IMR-90 (cell line): ENCODE measurements around the gene RAC2. TPM values are rescaled to one million over a fixed set of nuclear protein-coding genes. Genes with fewer than 3 reads are reported as not detected.

Experiments used
- ATAC-seq: fragments of 200-7000 bp; cut with Tn5 transposase; 2 replicates; pipeline ENCODE4 v1.9.1; 2020; ENCODE audit warnings: low read depth, mild to moderate bottlenecking, moderate library complexity
- BruUV-seq: library from RNA; stranded (reverse); fragments of 400-500 nt; replicated peaks from 2 replicates; lab custom pipeline; 2021; lab: Mats Ljungman, UMichigan
- CTCF ChIA-PET: fragments of 300-600 bp; formaldehyde crosslinking; extraction: SDS; loops from one replicate; lab custom pipeline; 2021; ENCODE audit warnings: antibody characterized with exemption; lab: Yijun Ruan, JAX
- POLR2A ChIA-PET: fragments of 300-600 bp; sonication (Branson Sonifier 250); formaldehyde crosslinking; loops from one replicate; lab custom pipeline; 2022; ENCODE audit warnings: antibody characterized with exemption; ENCODE audit not compliant: unreplicated experiment; lab: Charles Lee
- DNase-seq: peaks from one replicate; pipeline ENCODE4 v3.0.0; 2013
- H2AFZ ChIP-seq: replicated peaks from 2 replicates; pipeline ENCODE3; 2013; ENCODE audit warnings: low read length, mild to moderate bottlenecking; ENCODE audit not compliant: poor library complexity
- H2AK5ac ChIP-seq: 2 replicates; pipeline ENCODE4 v1.6.1; 2013; ENCODE audit warnings: low read depth, low read length, inconsistent platforms
- H2AK9ac ChIP-seq: replicated peaks from 2 replicates; pipeline ENCODE3; 2013; ENCODE audit warnings: mild to moderate bottlenecking, low read depth, low read length, moderate library complexity; ENCODE audit not compliant: poor library complexity
- H2BK120ac ChIP-seq: 2 replicates; pipeline ENCODE4 v1.6.1; 2013; ENCODE audit warnings: low read depth, low read length, inconsistent platforms
- H2BK15ac ChIP-seq: 3 replicates; pipeline ENCODE4 v1.6.1; 2013; ENCODE audit warnings: low read depth, low read length, inconsistent platforms
- H2BK20ac ChIP-seq: 2 replicates; pipeline ENCODE4 v1.6.1; 2013; ENCODE audit warnings: low read depth, mild to moderate bottlenecking, inconsistent platforms, low read length, moderate library complexity
- H2BK5ac ChIP-seq: 2 replicates; pipeline ENCODE4 v1.6.1; 2013; ENCODE audit warnings: mild to moderate bottlenecking, low read depth, low read length, inconsistent platforms; ENCODE audit not compliant: poor library complexity, severe bottlenecking
- H3K14ac ChIP-seq: replicated peaks from 2 replicates; pipeline ENCODE4 v1.6.1; 2013; ENCODE audit warnings: low read depth, low read length, inconsistent platforms
- H3K18ac ChIP-seq: 2 replicates; pipeline ENCODE4 v1.6.1; 2013; ENCODE audit warnings: low read depth, low read length, control low read depth
- H3K23ac ChIP-seq: 2 replicates; pipeline ENCODE4 v1.6.1; 2013; ENCODE audit warnings: low read depth, low read length, inconsistent platforms
- H3K27ac ChIP-seq: 2 replicates; pipeline ENCODE4 v1.5.1; 2013; ENCODE audit warnings: mild to moderate bottlenecking, control low read depth, low read length; ENCODE audit not compliant: insufficient read depth
- H3K27me3 ChIP-seq: 2 replicates; pipeline ENCODE4 v1.6.1; 2013; ENCODE audit warnings: low read length; ENCODE audit not compliant: control insufficient read depth, insufficient read depth
- H3K36me3 ChIP-seq: 2 replicates; pipeline ENCODE4 v1.6.1; 2013; ENCODE audit warnings: low read length, mixed read lengths; ENCODE audit not compliant: control insufficient read depth, insufficient read depth
- H3K4ac ChIP-seq: 2 replicates; pipeline ENCODE4 v1.6.1; 2013; ENCODE audit warnings: low read depth, low read length, inconsistent platforms
- H3K4me1 ChIP-seq: 2 replicates; pipeline ENCODE4 v1.6.1; 2013; ENCODE audit warnings: low read length, mixed read lengths; ENCODE audit not compliant: control insufficient read depth, insufficient read depth
- H3K4me2 ChIP-seq: 2 replicates; pipeline ENCODE4 v1.6.1; 2013; ENCODE audit warnings: low read depth, mild to moderate bottlenecking, control low read depth, low read length, moderate library complexity
- H3K4me3 ChIP-seq: 2 replicates; pipeline ENCODE4 v1.5.1; 2013; ENCODE audit warnings: low read depth, mild to moderate bottlenecking, control low read depth, low read length, moderate library complexity; ENCODE audit not compliant: insufficient read depth
- H3K56ac ChIP-seq: 2 replicates; pipeline ENCODE4 v1.6.1; 2013; ENCODE audit warnings: low read length, inconsistent platforms; ENCODE audit not compliant: insufficient read depth; ENCODE audit errors: extremely low read depth
- H3K79me1 ChIP-seq, 2 experiments: 2 replicates each; pipeline ENCODE4 v1.6.1; 2013; ENCODE audit warnings: low read length in 2 of 2, inconsistent platforms in 1 of 2, low read depth in 1 of 2
- H3K9ac ChIP-seq: 2 replicates; pipeline ENCODE4 v1.6.1; 2013; ENCODE audit warnings: low read depth, low read length, control low read depth
- H3K9me1 ChIP-seq: 2 replicates; pipeline ENCODE4 v1.6.1; 2013; ENCODE audit warnings: low read length, inconsistent platforms; ENCODE audit not compliant: insufficient read depth
- H3K9me3 ChIP-seq: 2 replicates; pipeline ENCODE4 v1.6.1; 2013; ENCODE audit warnings: low read length; ENCODE audit not compliant: control insufficient read depth, insufficient read depth
- H4K20me1 ChIP-seq: 2 replicates; pipeline ENCODE4 v1.6.1; 2013; ENCODE audit warnings: low read length, inconsistent platforms; ENCODE audit not compliant: insufficient read depth
- H4K5ac ChIP-seq: 2 replicates; pipeline ENCODE4 v1.6.1; 2013; ENCODE audit warnings: mild to moderate bottlenecking, low read depth, low read length, control low read depth
- H4K8ac ChIP-seq, 2 experiments: 2 replicates each; pipeline ENCODE4 v1.6.1; 2013; ENCODE audit warnings: low read depth in 2 of 2, low read length in 2 of 2, control low read depth in 1 of 2, inconsistent platforms in 1 of 2
- H4K91ac ChIP-seq: 2 replicates; pipeline ENCODE4 v1.6.1; 2013; ENCODE audit warnings: low read depth, low read length, inconsistent platforms; ENCODE audit not compliant: insufficient read depth
- MAFK ChIP-seq: IDR thresholded peaks from 2 replicates; pipeline ENCODE4 v1.6.1; 2012; ENCODE audit warnings: low read depth, low read length, improper control_type of control experiment
- MXI1 ChIP-seq: IDR thresholded peaks from 2 replicates; pipeline ENCODE4 v1.6.1; 2012; ENCODE audit warnings: low read depth, mild to moderate bottlenecking, low read length, moderate library complexity, borderline replicate concordance
- NFE2L2 ChIP-seq: fragments of 150-350 bp; IDR thresholded peaks from 2 replicates; pipeline ENCODE4 v1.6.1; 2016; ENCODE audit warnings: low read depth, mild to moderate bottlenecking, low read length
- RAD21 ChIP-seq: IDR thresholded peaks from 2 replicates; pipeline ENCODE4 v1.6.1; 2012; ENCODE audit warnings: low read length, improper control_type of control experiment
- WGBS, 2 experiments: methylation state at CpG; one replicate each; pipeline versions ENCODE4 v1.1.5 to v1.1.7; 2013; ENCODE audit warnings: missing lambda C conversion rate in 2 of 2; ENCODE audit not compliant: insufficient read length in 1 of 2; ENCODE audit errors: extremely low coverage in 2 of 2; 5-methylcytosine and 5-hydroxymethylcytosine counted together
- dilution Hi-C: fragments of 300-500 bp; cut with HindIII; formaldehyde crosslinking; loops from one replicate; pipeline ENCODE4 v1.14.3; 2018; ENCODE audit warnings: low sequenced_read_pairs; ENCODE audit not compliant: unreplicated experiment
- in situ Hi-C: fragments of 300-500 bp; cut with MboI; formaldehyde crosslinking; loops from 3 replicates; pipeline ENCODE4 v1.14.3; 2019; ENCODE audit warnings: low sequenced_read_pairs, inconsistent platforms, mixed read lengths
- intact Hi-C: fragments of 100-400 bp; cut with micrococcal nuclease; formaldehyde crosslinking; loops from 2 replicates; pipeline ENCODE4 v1.10.0; 2022
- polyA plus RNA-seq, 3 experiments: library from polyadenylated mRNA; depleted of rRNA; stranded (reverse); fragments of >200 nt; gene quantifications; 2 replicates each; pipeline ENCODE4 v1.2.3, GENCODE V29; 2012; ENCODE audit warnings: low replicate concordance in 1 of 3
- total RNA-seq: library from RNA; depleted of rRNA; stranded (reverse); fragments of >200 nt; gene quantifications from 2 replicates; pipeline ENCODE4 v1.2.3, GENCODE V29; 2012

The RAC2 gene
- total and polyA plus RNA-seq, 2 of the 4 experiments (the other 2 are of a cell fraction): 10.0 to 72.3 TPM

DNA sequence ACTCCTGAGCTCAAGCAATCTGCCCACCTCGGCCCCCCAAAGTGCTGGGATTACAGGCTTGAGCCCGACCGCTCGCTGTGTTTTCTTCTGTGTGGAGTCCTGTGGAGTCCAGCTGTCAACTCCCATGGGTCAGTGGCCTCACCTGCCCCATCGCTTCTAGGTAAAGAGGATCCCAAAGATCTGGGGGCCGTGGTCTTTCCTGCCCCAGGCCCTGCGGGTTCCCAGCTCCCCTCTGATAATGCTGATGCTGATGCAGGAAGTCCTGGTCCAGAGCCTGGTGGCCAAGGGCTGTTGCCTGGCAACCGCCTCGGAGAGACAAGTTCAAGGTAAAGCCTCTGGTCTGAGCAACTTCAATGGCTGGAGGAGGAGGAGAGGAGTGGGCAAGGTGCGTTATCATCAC lies 41.4 kb downstream of the RAC2 start:
- POLR2A ChIA-PET: no interaction called here
- Histone ChIP-seq H4K8ac (no peak overlapping the region), H3K23ac (no peak overlapping the region), H4K91ac (no peak overlapping the region), H3K4me2 (no peak overlapping the region), H4K5ac (no peak overlapping the region), H3K56ac (no peak overlapping the region), H3K79me1 (peaks cover 0 to 6% of the 10 kb centered on the region in 2 experiments; a peak in 1 of 4 replicates), H2AFZ (no peak overlapping the region), H3K9ac (no peak overlapping the region), H3K9me1 (peaks cover 7% of the 10 kb centered on the region), H3K4me3 (no peak overlapping the region), H2BK5ac (no peak overlapping the region), H4K20me1 (no peaks in the 10 kb centered on the region), H3K9me3 (no peaks in the 10 kb centered on the region), H3K14ac (no peak overlapping the region), H3K4me1 (peaks cover 9% of the 10 kb centered on the region), H2BK120ac (no peak overlapping the region), H3K36me3 (no peaks in the 10 kb centered on the region), H3K27ac (no peak overlapping the region), H3K27me3 (no peaks in the 10 kb centered on the region; the same call in 1 of the 2 replicates), H2AK5ac (no peak overlapping the region), H3K4ac (no peak overlapping the region), H2BK20ac (no peak overlapping the region), H3K18ac (no peak overlapping the region), H2BK15ac (no peak overlapping the region), H2AK9ac (no peak overlapping the region)
- dilution Hi-C loops (no loop called here), in situ Hi-C loops (no loop called here), intact Hi-C loops (no loop called here)
- CTCF ChIA-PET: no interaction called here
- TF ChIP-seq RAD21 (no peak), MAFK (no peak), NFE2L2 (no peak), MXI1 (no peak)
- no peak for DNase-seq
- 86% methylated on average over 6 of the region's 10 CpGs; no CpG with 5 or more reads in 1 of the 2 experiments for WGBS, 2 experiments
- ATAC-seq: no peak
- no TSS peak for BruUV-seq
